Erythroblast (primary cell): ENCODE measurements around the gene MRPL40.

Experiments used
- GATA1 ChIP-seq: IDR thresholded peaks from 2 replicates; pipeline ENCODE4 v1.6.1; 2011; ENCODE audit warnings: low read depth, mild to moderate bottlenecking, control low read depth, low read length, moderate library complexity
- POLR2A ChIP-seq: IDR thresholded peaks from 2 replicates; pipeline ENCODE4 v1.6.1; 2011; ENCODE audit warnings: mild to moderate bottlenecking, low read length

DNA sequence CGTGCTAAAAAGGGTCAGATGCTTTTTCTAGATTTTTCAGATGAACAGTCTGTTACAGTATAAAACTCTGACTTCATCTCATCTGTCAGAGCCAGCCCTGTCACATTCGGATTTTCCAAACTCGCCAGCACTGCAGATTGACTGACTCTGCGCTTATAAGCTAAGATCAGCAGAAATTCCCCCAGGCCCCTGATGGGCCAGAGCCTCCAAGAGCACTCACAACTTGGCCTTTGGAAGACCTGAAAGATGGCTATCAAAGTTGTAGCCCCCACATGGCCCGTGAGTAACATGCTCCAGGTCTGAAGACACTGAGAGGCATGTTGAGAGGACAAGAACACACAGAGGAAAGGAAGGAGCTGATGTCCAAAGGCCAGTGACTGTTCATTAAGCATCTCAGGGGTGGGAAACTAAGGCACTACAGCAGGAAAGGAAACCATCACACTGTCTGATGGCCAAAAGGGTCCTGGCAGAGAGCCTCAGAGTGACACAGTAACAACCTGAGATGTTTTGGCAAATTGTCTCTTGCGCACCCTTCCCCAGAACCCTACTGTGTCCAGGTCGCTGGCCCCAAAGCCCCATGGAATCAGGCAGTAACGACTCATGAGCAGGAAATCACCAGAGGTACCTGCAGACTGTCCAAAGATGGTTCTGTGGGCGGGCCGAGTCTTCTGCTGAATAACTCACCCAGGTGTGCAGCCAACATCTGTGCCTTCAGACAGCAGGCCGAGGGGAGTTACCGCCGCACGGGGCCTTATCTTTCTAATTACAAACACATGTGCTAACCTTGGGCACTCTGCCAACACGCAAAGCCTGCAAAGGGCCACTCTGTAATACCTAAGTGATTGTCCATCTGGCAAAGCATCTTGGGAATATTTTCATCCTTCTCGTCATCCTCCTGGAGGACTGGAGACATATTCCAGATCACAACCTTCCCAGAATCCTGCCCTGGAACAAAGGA lies 24.4 kb upstream of the MRPL40 start:
- no peak for TF ChIP-seq POLR2A
- no peak for TF ChIP-seq GATA1
